Measurements from ENCODE around the gene TSHZ2.
"Not testable (repeated sequence)": the region's sequence is repeated elsewhere in the genome, so short reads cannot be mapped to it uniquely, and the experiment has no call there.

TSHZ2 gene

DNA sequence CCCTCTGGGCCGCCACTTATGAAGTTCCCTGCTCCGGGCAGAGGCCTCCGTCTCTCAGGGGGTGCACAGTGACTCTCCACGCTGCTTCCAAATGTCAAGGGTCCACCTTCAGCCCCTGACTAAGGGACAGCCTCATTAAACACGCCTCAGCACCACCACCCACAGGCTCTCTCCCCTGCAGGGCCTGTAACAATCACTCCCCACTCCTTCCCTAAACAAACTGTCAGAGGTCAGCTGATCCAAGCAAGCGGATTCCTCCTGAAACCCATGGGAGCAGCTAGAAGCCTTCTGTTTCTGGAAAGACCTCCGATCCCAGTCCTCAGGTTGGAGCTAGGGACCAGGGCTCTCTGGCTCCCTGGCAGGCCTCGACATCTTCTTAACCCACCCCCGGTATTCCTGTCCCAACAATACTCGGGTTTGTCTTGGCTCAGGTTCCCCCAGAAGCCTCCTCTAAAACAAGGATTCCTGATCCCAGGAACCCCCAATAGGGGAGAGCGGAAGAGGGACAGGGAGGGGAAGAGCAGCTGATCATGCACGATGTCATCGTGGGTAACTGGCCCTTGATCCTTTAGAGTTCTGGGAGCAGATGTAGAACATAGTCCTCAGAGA, 440.5 kb downstream of the TSHZ2 start:
- no peak for DNase-seq (ENCODE audit: low spot score)
- TF ChIP-seq, protein P1, sequence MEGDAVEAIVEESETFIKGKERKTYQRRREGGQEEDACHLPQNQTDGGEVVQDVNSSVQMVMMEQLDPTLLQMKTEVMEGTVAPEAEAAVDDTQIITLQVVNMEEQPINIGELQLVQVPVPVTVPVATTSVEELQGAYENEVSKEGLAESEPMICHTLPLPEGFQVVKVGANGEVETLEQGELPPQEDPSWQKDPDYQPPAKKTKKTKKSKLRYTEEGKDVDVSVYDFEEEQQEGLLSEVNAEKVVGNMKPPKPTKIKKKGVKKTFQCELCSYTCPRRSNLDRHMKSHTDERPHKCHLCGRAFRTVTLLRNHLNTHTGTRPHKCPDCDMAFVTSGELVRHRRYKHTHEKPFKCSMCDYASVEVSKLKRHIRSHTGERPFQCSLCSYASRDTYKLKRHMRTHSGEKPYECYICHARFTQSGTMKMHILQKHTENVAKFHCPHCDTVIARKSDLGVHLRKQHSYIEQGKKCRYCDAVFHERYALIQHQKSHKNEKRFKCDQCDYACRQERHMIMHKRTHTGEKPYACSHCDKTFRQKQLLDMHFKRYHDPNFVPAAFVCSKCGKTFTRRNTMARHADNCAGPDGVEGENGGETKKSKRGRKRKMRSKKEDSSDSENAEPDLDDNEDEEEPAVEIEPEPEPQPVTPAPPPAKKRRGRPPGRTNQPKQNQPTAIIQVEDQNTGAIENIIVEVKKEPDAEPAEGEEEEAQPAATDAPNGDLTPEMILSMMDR (IDR thresholded peaks at IDR 0.05) = no peak
- H3K27ac ChIP-seq = no peak overlapping the region
- H3K4me3 ChIP-seq = no peak overlapping the region

DNA sequence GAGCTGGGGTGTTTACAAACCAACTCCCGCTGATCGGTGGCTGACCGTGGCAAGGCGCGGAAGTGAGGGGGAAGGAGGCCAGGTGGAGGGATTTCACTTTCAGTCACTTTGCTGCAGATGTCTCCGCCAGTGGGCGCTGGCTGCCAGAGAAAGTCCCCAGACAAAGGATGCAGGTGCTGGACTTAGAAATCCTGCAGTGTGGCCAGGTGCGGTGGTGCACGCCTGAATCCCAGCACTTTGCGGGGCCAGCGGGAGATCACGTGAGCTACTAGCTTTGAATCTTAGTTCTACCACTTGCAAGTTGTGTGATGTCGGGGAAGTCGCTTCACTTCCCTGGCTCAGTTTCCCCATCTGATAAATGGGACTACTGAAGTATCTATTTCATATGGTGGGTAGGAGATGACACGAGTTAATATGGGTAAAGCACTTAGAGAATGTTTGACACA, 441.1 kb downstream of the TSHZ2 start:
- Histone ChIP-seq H3K27ac (no peak overlapping the region), H3K4me3 (no peak overlapping the region)
- TF ChIP-seq, protein P1 (IDR thresholded peaks at IDR 0.05) = no peak
- no peak for DNase-seq (ENCODE audit: low spot score)

DNA sequence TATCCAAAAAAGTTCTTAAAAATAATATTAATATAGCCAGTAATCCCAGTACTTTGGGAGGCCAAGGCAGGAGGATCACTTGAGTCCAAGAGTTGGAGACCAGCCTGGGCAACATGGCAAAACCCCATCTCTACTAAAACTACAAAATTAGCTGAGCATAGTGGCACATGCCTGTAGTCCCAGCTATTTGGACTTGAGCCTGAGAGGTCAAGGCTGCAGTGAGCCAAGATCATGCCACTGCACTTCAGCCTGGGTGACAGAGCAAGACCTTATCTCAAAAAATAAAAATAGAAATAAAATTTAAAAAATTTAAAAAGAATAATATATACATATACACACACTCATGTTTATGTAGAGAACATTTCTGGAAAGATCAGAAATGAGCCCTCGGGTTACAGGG, 441.7 kb downstream of the TSHZ2 start:
- not testable (repeated sequence) for DNase-seq (ENCODE audit: low spot score); H3K4me3 ChIP-seq; H3K27ac ChIP-seq

DNA sequence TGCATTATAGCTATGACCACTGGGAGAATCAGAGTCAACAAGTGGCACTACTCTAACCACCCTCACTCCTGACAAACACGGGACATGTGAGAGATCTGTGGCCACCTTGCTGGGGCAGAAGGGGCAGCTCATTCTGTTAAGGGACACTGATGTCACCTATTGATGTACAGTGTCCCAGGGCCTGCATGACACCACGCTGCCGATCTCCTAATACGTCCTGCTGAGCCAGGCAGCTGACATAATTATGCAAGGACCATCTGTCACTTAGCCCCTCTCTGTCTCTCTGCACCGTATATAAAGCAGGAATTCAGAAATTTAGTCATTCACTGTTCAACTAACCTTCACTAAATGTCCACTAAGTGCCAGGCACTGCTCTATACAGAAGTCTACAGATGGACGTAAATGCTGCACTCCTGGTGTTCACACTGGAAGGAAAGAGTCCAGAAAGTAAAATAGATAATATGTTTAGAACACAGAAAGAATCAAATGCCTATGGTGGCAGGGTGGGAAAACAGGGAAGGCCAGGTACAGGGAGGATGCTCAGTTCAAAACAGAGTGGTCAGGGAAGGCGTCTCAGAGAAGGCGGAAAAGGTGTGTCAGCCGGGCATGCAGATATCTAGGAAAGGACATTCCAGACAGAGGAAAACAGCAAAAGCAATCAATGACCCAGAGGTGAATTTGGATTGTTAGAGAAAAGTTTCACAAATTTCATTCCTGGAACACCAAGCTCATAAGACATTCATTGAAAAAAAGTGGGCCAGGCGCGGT, 447.7 kb downstream of the TSHZ2 start:
- H3K4me3 ChIP-seq = no peak overlapping the region
- TF ChIP-seq, protein P1 (IDR thresholded peaks at IDR 0.05) = no peak
- no peak overlapping the region for H3K27ac ChIP-seq
- no peak for DNase-seq (ENCODE audit: low spot score)

DNA sequence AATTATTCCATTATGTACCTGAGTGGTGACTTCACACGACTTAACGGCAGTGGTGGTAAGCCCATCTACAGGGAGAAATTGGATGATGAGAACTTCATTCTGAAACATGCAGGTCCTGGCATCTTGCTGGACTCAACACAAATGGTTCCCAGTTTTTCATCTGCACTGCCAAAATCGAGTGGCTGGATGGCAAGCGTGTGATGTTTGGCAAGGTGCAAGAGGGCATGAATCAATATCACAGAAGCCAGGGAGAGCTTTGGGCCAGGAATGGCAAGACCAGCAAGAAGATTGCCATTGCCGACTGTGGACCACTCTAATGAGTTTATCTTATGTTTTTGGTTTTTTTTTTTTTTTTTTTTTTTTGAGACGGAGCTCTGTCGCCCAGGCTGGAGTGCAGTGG, 449.2 kb downstream of the TSHZ2 start:
- H3K27ac ChIP-seq = no peak overlapping the region
- DNase-seq (ENCODE audit: low spot score) = no peak
- no peak overlapping the region for H3K4me3 ChIP-seq
- TF ChIP-seq, protein P1 (IDR thresholded peaks at IDR 0.05) = no peak

DNA sequence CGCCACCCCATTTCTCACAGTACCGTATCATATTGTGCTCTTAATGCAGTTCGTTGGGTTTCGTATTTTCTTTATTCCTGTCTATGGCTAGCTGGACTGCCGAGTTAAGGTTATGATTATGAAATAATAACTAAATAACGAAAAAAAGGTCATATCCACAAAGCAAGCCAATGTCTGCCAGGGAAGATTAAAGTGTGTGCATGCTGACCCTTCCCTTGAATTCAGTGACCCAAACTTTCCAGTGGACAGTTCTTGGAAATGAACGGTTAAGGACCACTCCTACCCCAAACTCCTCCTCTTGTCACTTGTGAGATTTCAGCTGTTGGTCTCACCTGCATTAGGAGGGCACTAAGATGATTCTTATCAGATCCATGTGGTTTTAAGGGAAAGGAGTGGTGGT, 449.9 kb downstream of the TSHZ2 start:
- Histone ChIP-seq H3K4me3 (no peak overlapping the region), H3K27ac (no peak overlapping the region)
- TF ChIP-seq, protein P1 (IDR thresholded peaks at IDR 0.05) = no peak
- DNase-seq (ENCODE audit: low spot score) = no peak

DNA sequence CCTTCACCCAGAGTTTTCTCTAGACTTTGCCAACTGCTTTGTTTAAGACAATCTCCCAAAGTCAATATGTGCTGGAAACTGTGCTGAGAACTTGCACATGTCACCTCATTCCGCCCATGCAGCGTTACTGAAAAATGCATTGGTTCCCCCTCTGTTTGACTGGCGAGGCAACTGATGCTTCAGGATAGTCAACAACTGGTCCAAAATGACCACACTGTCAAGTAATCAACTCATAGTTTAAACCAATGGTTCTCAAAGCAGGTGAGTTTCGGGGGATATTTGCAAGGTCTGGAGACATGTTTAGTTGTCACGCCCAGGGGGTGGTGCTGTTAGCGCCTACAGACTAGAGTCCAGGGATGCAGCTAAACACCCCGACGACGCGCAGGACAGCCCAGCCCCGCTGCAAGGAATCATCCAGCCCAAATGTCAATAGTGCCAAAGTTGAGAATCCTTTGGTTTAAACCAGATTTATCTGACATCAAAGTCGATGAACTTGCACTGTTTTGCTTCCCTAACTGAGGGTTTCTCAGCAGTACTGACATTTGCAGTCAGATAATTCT, 451.5 kb downstream of the TSHZ2 start:
- H3K27ac ChIP-seq = no peak overlapping the region
- TF ChIP-seq, protein P1 (IDR thresholded peaks at IDR 0.05) = no peak
- DNase-seq (ENCODE audit: low spot score) = no peak
- H3K4me3 ChIP-seq = no peak overlapping the region

All from coronary artery (tissue), 2 donors.